ENCODE measurements around the gene LOXL4. TPM values are rescaled to one million over a fixed set of nuclear protein-coding genes. Genes with fewer than 3 reads are reported as not detected.
A peak's percentile ranks its signal among the peaks of the same experiment; 100 is the strongest.

Gene LOXL4
- total RNA-seq, 4 donors from 2014 or later: 0.85 to 1.7 (median 1.6) TPM; not detected in 1

- H3K4me1 ChIP-seq: no peaks in the 10 kb centered on the region
- H3K27ac ChIP-seq: no peak overlapping the region
- TF ChIP-seq, protein P1, sequence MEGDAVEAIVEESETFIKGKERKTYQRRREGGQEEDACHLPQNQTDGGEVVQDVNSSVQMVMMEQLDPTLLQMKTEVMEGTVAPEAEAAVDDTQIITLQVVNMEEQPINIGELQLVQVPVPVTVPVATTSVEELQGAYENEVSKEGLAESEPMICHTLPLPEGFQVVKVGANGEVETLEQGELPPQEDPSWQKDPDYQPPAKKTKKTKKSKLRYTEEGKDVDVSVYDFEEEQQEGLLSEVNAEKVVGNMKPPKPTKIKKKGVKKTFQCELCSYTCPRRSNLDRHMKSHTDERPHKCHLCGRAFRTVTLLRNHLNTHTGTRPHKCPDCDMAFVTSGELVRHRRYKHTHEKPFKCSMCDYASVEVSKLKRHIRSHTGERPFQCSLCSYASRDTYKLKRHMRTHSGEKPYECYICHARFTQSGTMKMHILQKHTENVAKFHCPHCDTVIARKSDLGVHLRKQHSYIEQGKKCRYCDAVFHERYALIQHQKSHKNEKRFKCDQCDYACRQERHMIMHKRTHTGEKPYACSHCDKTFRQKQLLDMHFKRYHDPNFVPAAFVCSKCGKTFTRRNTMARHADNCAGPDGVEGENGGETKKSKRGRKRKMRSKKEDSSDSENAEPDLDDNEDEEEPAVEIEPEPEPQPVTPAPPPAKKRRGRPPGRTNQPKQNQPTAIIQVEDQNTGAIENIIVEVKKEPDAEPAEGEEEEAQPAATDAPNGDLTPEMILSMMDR (IDR thresholded peaks at IDR 0.05): no peak
- no peak for TF ChIP-seq POLR2A (IDR thresholded peaks at IDR 0.05)
- DNase-seq: no peak
- no peak overlapping the region for H3K4me3 ChIP-seq
- H3K9me3 ChIP-seq: no peaks in the 10 kb centered on the region
- peaks cover 0 to 5% (median 0%) of the 10 kb centered on the region in 3 donors for H3K36me3 ChIP-seq
- no peaks in the 10 kb centered on the region for H3K27me3 ChIP-seq
Observed at GRCh38 chr10:98217801-98218200, 50.2 kb downstream of the LOXL4 start.

GRCh38 chr10:98215373-98215772 is 52.6 kb downstream of the LOXL4 start:
- Histone ChIP-seq H3K27me3 (no peaks in the 10 kb centered on the region), H3K27ac (no peak overlapping the region), H3K9me3 (no peaks in the 10 kb centered on the region), H3K36me3 (peaks cover 0 to 5% (median 0%) of the 10 kb centered on the region in 3 donors), H3K4me3 (no peak overlapping the region), H3K4me1 (no peaks in the 10 kb centered on the region)
- no peak for DNase-seq
- TF ChIP-seq, protein P1 (IDR thresholded peaks at IDR 0.05): no peak
- TF ChIP-seq POLR2A (IDR thresholded peaks at IDR 0.05): no peak

GRCh38 chr10:98213740-98214139 is 54.3 kb downstream of the LOXL4 start:
- TF ChIP-seq POLR2A (IDR thresholded peaks at IDR 0.05): no peak
- H3K36me3 ChIP-seq: peaks cover 0 to 8% (median 0%) of the 10 kb centered on the region in 3 donors
- H3K9me3 ChIP-seq: no peaks in the 10 kb centered on the region
- no peak overlapping the region for H3K27ac ChIP-seq
- H3K27me3 ChIP-seq: no peaks in the 10 kb centered on the region
- H3K4me1 ChIP-seq: no peaks in the 10 kb centered on the region
- H3K4me3 ChIP-seq: no peak overlapping the region
- DNase-seq: no peak

- Histone ChIP-seq H3K4me1 (no peaks in the 10 kb centered on the region), H3K9me3 (no peaks in the 10 kb centered on the region), H3K4me3 (no peak overlapping the region), H3K27me3 (no peaks in the 10 kb centered on the region), H3K36me3 (peaks cover 0 to 14% (median 0%) of the 10 kb centered on the region in 3 donors), H3K27ac (no peak overlapping the region)
- no peak for DNase-seq
- TF ChIP-seq, protein P1 (IDR thresholded peaks at IDR 0.05): no peak
- no peak for TF ChIP-seq POLR2A (IDR thresholded peaks at IDR 0.05)
Observed at GRCh38 chr10:98212196-98212595, 55.8 kb downstream of the LOXL4 start.

GRCh38 chr10:98209441-98209840 is 58.6 kb downstream of the LOXL4 start:
- Histone ChIP-seq H3K27ac (no peak overlapping the region), H3K27me3 (no peaks in the 10 kb centered on the region), H3K36me3 (peaks cover 0 to 10% (median 0%) of the 10 kb centered on the region in 3 donors), H3K4me1 (no peaks in the 10 kb centered on the region), H3K4me3 (no peak overlapping the region), H3K9me3 (no peaks in the 10 kb centered on the region)
- TF ChIP-seq, protein P1 (IDR thresholded peaks at IDR 0.05): no peak
- TF ChIP-seq POLR2A (IDR thresholded peaks at IDR 0.05): no peak
- DNase-seq: peak in 1 of 3 donors; percentile 57

- Histone ChIP-seq H3K27me3 (no peaks in the 10 kb centered on the region), H3K27ac (no peak overlapping the region)
- no peak for TF ChIP-seq POLR2A (IDR thresholded peaks at IDR 0.05)
- TF ChIP-seq, protein P1 (IDR thresholded peaks at IDR 0.05): no peak
Observed at GRCh38 chr10:98208925-98209324, 59.1 kb downstream of the LOXL4 start.

More at GRCh38 chr10:98208925-98209324, 59.1 kb downstream of the LOXL4 start:
- no peaks in the 10 kb centered on the region for H3K4me1 ChIP-seq
- H3K4me3 ChIP-seq: no peak overlapping the region
- DNase-seq: no peak
- peaks cover 0 to 10% (median 0%) of the 10 kb centered on the region in 3 donors for H3K36me3 ChIP-seq
- no peaks in the 10 kb centered on the region for H3K9me3 ChIP-seq

Data from Peyer's patch (tissue), 4 donors.